ENCODE measurements around the gene NDUFV3.
"Not testable (repeated sequence)": the region's sequence is repeated elsewhere in the genome, so short reads cannot be mapped to it uniquely, and the experiment has no call there.

- TF ChIP-seq, protein P1, sequence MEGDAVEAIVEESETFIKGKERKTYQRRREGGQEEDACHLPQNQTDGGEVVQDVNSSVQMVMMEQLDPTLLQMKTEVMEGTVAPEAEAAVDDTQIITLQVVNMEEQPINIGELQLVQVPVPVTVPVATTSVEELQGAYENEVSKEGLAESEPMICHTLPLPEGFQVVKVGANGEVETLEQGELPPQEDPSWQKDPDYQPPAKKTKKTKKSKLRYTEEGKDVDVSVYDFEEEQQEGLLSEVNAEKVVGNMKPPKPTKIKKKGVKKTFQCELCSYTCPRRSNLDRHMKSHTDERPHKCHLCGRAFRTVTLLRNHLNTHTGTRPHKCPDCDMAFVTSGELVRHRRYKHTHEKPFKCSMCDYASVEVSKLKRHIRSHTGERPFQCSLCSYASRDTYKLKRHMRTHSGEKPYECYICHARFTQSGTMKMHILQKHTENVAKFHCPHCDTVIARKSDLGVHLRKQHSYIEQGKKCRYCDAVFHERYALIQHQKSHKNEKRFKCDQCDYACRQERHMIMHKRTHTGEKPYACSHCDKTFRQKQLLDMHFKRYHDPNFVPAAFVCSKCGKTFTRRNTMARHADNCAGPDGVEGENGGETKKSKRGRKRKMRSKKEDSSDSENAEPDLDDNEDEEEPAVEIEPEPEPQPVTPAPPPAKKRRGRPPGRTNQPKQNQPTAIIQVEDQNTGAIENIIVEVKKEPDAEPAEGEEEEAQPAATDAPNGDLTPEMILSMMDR (IDR thresholded peaks at IDR 0.05) = not testable (repeated sequence)
- TF ChIP-seq POLR2A, EP300, POLR2AphosphoS5 (IDR thresholded peaks at IDR 0.05): not testable (repeated sequence)
These were observed 43.3 kb downstream of the NDUFV3 start for GRCh38 chr21:42936360-42936759.

Measured in gastroesophageal sphincter (tissue), 3 donors.